SK-N-SH (cell line): ENCODE measurements around the gene PATL2. TPM values are rescaled to one million over a fixed set of nuclear protein-coding genes. Genes with fewer than 3 reads are reported as not detected.

Experiments used
- CTCF ChIA-PET: fragments of 300-600, 350-600 bp; formaldehyde crosslinking; extraction: SDS; loops from one replicate; lab custom pipeline; 2021; lab: Yijun Ruan, JAX
- POLR2A ChIA-PET: fragments of 350-600 bp; sonication (Branson Sonifier 250); formaldehyde crosslinking; extraction: SDS; loops from one replicate; lab custom pipeline; 2020; ENCODE audit warnings: antibody characterized with exemption, inconsistent platforms; lab: Yijun Ruan, JAX
- DNase-seq: peaks from one replicate; pipeline ENCODE4 v3.0.0; 2012
- H2AFZ ChIP-seq: fragments of 200-600 bp; sonication (generic); 2 replicates; pipeline ENCODE4 v1.8.1; 2016; ENCODE audit warnings: antibody characterized with exemption, mild to moderate bottlenecking, low read depth
- H3F3A ChIP-seq: fragments of 200-600 bp; sonication (generic); replicated peaks from 2 replicates; pipeline ENCODE3; 2016; ENCODE audit warnings: antibody characterized with exemption, mild to moderate bottlenecking; ENCODE audit not compliant: insufficient read depth
- H3K27ac ChIP-seq, 2 experiments: fragments of 200-500 bp in 1 of 2; fragments of 200-600 bp in 1 of 2; sonication (Bioruptor generic) in 1 of 2; sonication (generic), shearing (Covaris generic) in 1 of 2; 2 replicates each; pipeline versions ENCODE4 v1.5.1 to v1.6.1; 2014 to 2016; ENCODE audit warnings: low read depth in 2 of 2, inconsistent platforms in 1 of 2, low read length in 1 of 2, mild to moderate bottlenecking in 1 of 2, mixed read lengths in 1 of 2
- H3K27me3 ChIP-seq: fragments of 200-600 bp; sonication (generic), shearing (Covaris generic); 2 replicates; pipeline ENCODE4 v1.6.1; 2016; ENCODE audit warnings: mixed run types; ENCODE audit not compliant: insufficient read depth
- H3K36me3 ChIP-seq, 2 experiments: fragments of 200-500 bp in 1 of 2; fragments of 200-600 bp in 1 of 2; sonication (Bioruptor generic) in 1 of 2; sonication (generic) in 1 of 2; replicated peaks in 1 of 2; 2 replicates each; pipeline versions ENCODE3 to v1.5.1; 2014 to 2016; ENCODE audit warnings: low read length in 1 of 2, mild to moderate bottlenecking in 1 of 2; ENCODE audit not compliant: insufficient read depth in 2 of 2, control insufficient read depth in 1 of 2
- H3K4me1 ChIP-seq, 2 experiments: fragments of 200-500 bp in 1 of 2; fragments of 200-600 bp in 1 of 2; sonication (Bioruptor generic) in 1 of 2; sonication (generic), shearing (Covaris generic) in 1 of 2; 2 replicates each; pipeline versions ENCODE4 v1.5.1 to v1.6.1; 2014 to 2016; ENCODE audit warnings: low read depth in 1 of 2, low read length in 1 of 2, mixed run types in 1 of 2; ENCODE audit not compliant: insufficient read depth in 2 of 2, control insufficient read depth in 1 of 2
- H3K4me2 ChIP-seq: fragments of 200-600 bp; sonication (generic), shearing (Covaris generic); 2 replicates; pipeline ENCODE4 v1.6.1; 2017; ENCODE audit warnings: mixed run types
- H3K4me3 ChIP-seq, 2 experiments: fragments of 200-500 bp in 1 of 2; fragments of 200-600 bp in 1 of 2; sonication (Bioruptor generic) in 1 of 2; sonication (generic), shearing (Covaris generic) in 1 of 2; 2 replicates each; pipeline versions ENCODE4 v1.5.1 to v1.8.1; 2014 to 2016; ENCODE audit warnings: low read depth in 2 of 2, inconsistent platforms in 1 of 2, low read length in 1 of 2, mild to moderate bottlenecking in 1 of 2, mixed read lengths in 1 of 2, moderate library complexity in 1 of 2
- H3K79me2 ChIP-seq: fragments of 200-600 bp; sonication (generic); 2 replicates; pipeline ENCODE4 v1.8.1; 2017; ENCODE audit warnings: mild to moderate bottlenecking; ENCODE audit not compliant: insufficient read depth
- H3K9ac ChIP-seq: fragments of 200-600 bp; sonication (generic); 2 replicates; pipeline ENCODE4 v1.6.1; 2017; ENCODE audit warnings: mixed run types
- H3K9me2 ChIP-seq: fragments of 200-600 bp; sonication (generic); 2 replicates; pipeline ENCODE4 v1.6.1; 2017; ENCODE audit warnings: mixed run types
- H3K9me3 ChIP-seq: fragments of 200-600 bp; sonication (generic); 2 replicates; pipeline ENCODE4 v1.6.1; 2017; ENCODE audit warnings: mixed run types, mild to moderate bottlenecking, moderate library complexity
- H4K20me1 ChIP-seq: fragments of 200-600 bp; sonication (generic); 2 replicates; pipeline ENCODE4 v1.6.1; 2017; ENCODE audit warnings: mild to moderate bottlenecking, mixed run types; ENCODE audit not compliant: insufficient read depth
- ELF1 ChIP-seq: IDR thresholded peaks from 2 replicates; pipeline ENCODE4 v1.4.0; 2012
- EZH2phosphoT487 ChIP-seq: fragments of 200-600 bp; sonication (generic); IDR thresholded peaks from 2 replicates; pipeline ENCODE4 v1.6.1; 2017; ENCODE audit warnings: low read depth, mixed run types, mild to moderate bottlenecking, antibody characterized with exemption, moderate library complexity, borderline replicate concordance
- POLR2AphosphoS5 ChIP-seq: IDR thresholded peaks from 2 replicates; pipeline ENCODE4 v1.6.1; 2012; ENCODE audit warnings: low read depth, low read length
- SMC3 ChIP-seq: IDR thresholded peaks from 2 replicates; pipeline ENCODE4 v1.6.1; 2012; ENCODE audit warnings: low read depth, low read length, improper control_type of control experiment
- WGBS: methylation state at CpG from one replicate; pipeline ENCODE4 v1.1.6; 2017; ENCODE audit warnings: low lambda C conversion rate; 5-methylcytosine and 5-hydroxymethylcytosine counted together
- polyA plus RNA-seq, 3 experiments: library from polyadenylated mRNA; depleted of rRNA; stranded (reverse); fragments of >200 nt; gene quantifications; 2 replicates each; pipeline ENCODE4 v1.2.3, GENCODE V29; 2012
- small RNA-seq, 7 experiments: library from RNA; depleted of rRNA; stranded (forward); fragments of <200 nt; gene quantifications; one replicate each; pipeline ENCODE3, GENCODE V24; 2012
- TF ChIP-seq, protein P1 (sequence below): IDR thresholded peaks from 2 replicates; pipeline ENCODE4 v1.4.0; 2012; ENCODE audit warnings: low read depth
- TF ChIP-seq, protein P2 (sequence below): fragments of 150-350 bp; IDR thresholded peaks from 2 replicates; pipeline ENCODE4 v1.6.1; 2017; ENCODE audit warnings: antibody characterized with exemption, low read length, low read depth, borderline replicate concordance
- TF ChIP-seq, protein P3 (sequence below): IDR thresholded peaks from 2 replicates; pipeline ENCODE4 v1.4.0; 2012; ENCODE audit warnings: low read depth, borderline replicate concordance
- TF ChIP-seq, protein P4 (sequence below): IDR thresholded peaks from 2 replicates; pipeline ENCODE4; 2012

The PATL2 gene
- polyA plus RNA-seq, 1 of the 3 experiments (the other 2 are of a cell fraction) = 0.31 TPM

DNA sequence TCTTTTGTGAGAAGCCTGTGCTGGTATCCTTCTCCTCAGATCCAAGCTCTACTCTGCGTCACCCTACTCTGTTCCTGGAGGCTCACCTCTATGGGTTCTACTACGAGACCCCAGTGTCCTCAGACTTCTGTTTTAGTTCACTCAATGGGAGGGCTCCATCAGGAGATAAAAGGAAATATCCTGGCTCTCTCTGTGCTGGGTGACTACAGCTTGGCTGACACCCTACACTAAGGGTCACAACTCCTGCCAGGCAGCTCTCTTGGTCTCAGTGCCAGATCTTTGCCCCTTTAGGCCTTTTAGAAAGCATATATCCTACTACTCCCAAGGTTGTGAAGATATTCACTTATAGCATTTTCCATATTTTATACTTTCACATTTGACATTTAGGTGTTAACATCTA lies 94.1 kb downstream of the PATL2 start:
- TF ChIP-seq, protein P1, sequence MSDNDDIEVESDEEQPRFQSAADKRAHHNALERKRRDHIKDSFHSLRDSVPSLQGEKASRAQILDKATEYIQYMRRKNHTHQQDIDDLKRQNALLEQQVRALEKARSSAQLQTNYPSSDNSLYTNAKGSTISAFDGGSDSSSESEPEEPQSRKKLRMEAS = no peak
- TF ChIP-seq ELF1 (no peak), SMC3 (no peak), POLR2AphosphoS5 (no peak), EZH2phosphoT487 (no peak)
- TF ChIP-seq, protein P2, sequence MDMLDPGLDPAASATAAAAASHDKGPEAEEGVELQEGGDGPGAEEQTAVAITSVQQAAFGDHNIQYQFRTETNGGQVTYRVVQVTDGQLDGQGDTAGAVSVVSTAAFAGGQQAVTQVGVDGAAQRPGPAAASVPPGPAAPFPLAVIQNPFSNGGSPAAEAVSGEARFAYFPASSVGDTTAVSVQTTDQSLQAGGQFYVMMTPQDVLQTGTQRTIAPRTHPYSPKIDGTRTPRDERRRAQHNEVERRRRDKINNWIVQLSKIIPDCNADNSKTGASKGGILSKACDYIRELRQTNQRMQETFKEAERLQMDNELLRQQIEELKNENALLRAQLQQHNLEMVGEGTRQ = no peak
- TF ChIP-seq, protein P3, sequence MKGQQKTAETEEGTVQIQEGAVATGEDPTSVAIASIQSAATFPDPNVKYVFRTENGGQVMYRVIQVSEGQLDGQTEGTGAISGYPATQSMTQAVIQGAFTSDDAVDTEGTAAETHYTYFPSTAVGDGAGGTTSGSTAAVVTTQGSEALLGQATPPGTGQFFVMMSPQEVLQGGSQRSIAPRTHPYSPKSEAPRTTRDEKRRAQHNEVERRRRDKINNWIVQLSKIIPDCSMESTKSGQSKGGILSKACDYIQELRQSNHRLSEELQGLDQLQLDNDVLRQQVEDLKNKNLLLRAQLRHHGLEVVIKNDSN = no peak
- TF ChIP-seq, protein P4, sequence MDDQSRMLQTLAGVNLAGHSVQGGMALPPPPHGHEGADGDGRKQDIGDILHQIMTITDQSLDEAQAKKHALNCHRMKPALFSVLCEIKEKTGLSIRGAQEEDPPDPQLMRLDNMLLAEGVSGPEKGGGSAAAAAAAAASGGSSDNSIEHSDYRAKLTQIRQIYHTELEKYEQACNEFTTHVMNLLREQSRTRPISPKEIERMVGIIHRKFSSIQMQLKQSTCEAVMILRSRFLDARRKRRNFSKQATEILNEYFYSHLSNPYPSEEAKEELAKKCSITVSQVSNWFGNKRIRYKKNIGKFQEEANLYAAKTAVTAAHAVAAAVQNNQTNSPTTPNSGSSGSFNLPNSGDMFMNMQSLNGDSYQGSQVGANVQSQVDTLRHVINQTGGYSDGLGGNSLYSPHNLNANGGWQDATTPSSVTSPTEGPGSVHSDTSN = no peak
- Histone ChIP-seq H2AFZ (no peak overlapping the region), H3K4me3 (no peak overlapping the region), H3K36me3 (peaks cover 62 to 80% of the 10 kb centered on the region in 2 experiments), H3K27me3 (no peaks in the 10 kb centered on the region), H3K9ac (no peak overlapping the region), H3F3A (peaks cover 4% of the 10 kb centered on the region), H3K27ac (no peak overlapping the region), H3K4me2 (no peak overlapping the region), H3K9me3 (no peaks in the 10 kb centered on the region), H3K9me2 (no peaks in the 10 kb centered on the region), H3K79me2 (no peaks in the 10 kb centered on the region), H4K20me1 (no peaks in the 10 kb centered on the region), H3K4me1 (no peaks in the 10 kb centered on the region)
- 97% methylated on average over 2 of the region's 2 CpGs for WGBS
- ChIA-PET CTCF (interaction anchor here (0.6 to 1.4 kb wide), 5 partner anchors 38 to 105 kb away, joined by 3 to 5 read pairs (median 3); no protein-coding TSS in a partner anchor), POLR2A (no interaction called here)
- DNase-seq = no peak

Small RNAs within 50 kb of the gene (small RNA-seq; reads per million reads assigned to genes)
- 0 reads per million in 7 experiments for gene RF00019

Other genes starting within 250 kb of the PATL2 start
- 23.8 and 32.0 TPM in 2 replicates for gene EIF3J, start 174.2 kb downstream of the PATL2 start, polyA plus RNA-seq (2012; rRNA removed)
- 36.3 and 48.7 TPM in 2 replicates for gene SPG11, start 47.7 kb downstream of the PATL2 start, polyA plus RNA-seq (2012; rRNA removed)
- gene B2M, start 194 bp upstream of the PATL2 start, polyA plus RNA-seq (2012; rRNA removed) = 1,193 and 2,153 TPM in 2 replicates
- gene TRIM69, start 25.2 kb upstream of the PATL2 start, polyA plus RNA-seq (2012; rRNA removed) = 9.7 and 11.1 TPM in 2 replicates
- not detected in 2 replicates for gene TERB2, start 245.4 kb upstream of the PATL2 start, polyA plus RNA-seq (2012; rRNA removed)